HEK293 (cell line): Measurements from ENCODE around the gene ICAM5.

Experiments used
- CTCF ChIA-PET: fragments of 350-600 bp; formaldehyde crosslinking; extraction: SDS; loops from one replicate; lab custom pipeline; 2021; ENCODE audit warnings: antibody characterized with exemption; lab: Yijun Ruan, JAX
- POLR2A ChIA-PET: fragments of 300-600 bp; formaldehyde crosslinking; extraction: SDS; loops from one replicate; lab custom pipeline; 2020; ENCODE audit warnings: antibody characterized with exemption, inconsistent platforms; lab: Yijun Ruan, JAX
- H3K27ac ChIP-seq: fragments of 200-500 bp; sonication (Bioruptor generic); 2 replicates; pipeline ENCODE4 v1.5.1; 2014; ENCODE audit warnings: low read depth, low read length, control low read depth, inconsistent platforms; ENCODE audit errors: extremely low read depth
- H3K36me3 ChIP-seq, 2 experiments: fragments of 200-500 bp in 1 of 2; sonication (Bioruptor generic) in 1 of 2; 1 replicate in 1 of 2; 2 replicates in 1 of 2; pipeline ENCODE4 v1.5.1; 2014 to 2017; ENCODE audit warnings: inconsistent platforms in 2 of 2, low read length in 2 of 2; ENCODE audit not compliant: control insufficient read depth in 2 of 2, insufficient read depth in 1 of 2
- H3K4me1 ChIP-seq: fragments of 200-500 bp; sonication (Bioruptor generic); 2 replicates; pipeline ENCODE4 v1.5.1; 2014; ENCODE audit warnings: mild to moderate bottlenecking, low read length, inconsistent platforms; ENCODE audit not compliant: control insufficient read depth, insufficient read depth
- H3K4me3 ChIP-seq: 2 replicates; pipeline ENCODE4 v1.5.1; 2011; ENCODE audit warnings: low read depth, mild to moderate bottlenecking, control low read depth, low read length, moderate library complexity
- H3K9me3 ChIP-seq: fragments of 200-500 bp; sonication (Bioruptor generic); 2 replicates; pipeline ENCODE4 v1.5.1; 2014; ENCODE audit warnings: low read depth, low read length, inconsistent platforms; ENCODE audit not compliant: control insufficient read depth, insufficient read depth
- CTCF ChIP-seq: fragments of 450-650 bp; formaldehyde crosslinking; IDR thresholded peaks from 2 replicates; pipeline ENCODE4 v1.5.1; 2016; ENCODE audit warnings: missing biosample characterization, missing genetic modification characterization
- GLIS2 ChIP-seq: fragments of 450-650 bp; formaldehyde crosslinking; IDR thresholded peaks from 2 replicates; pipeline ENCODE4 v1.5.1; 2016; ENCODE audit warnings: missing biosample characterization, missing genetic modification characterization
- IKZF3 ChIP-seq: fragments of 450-650 bp; IDR thresholded peaks from 2 replicates; pipeline ENCODE4 v1.5.0; 2018; ENCODE audit warnings: missing biosample characterization, mild to moderate bottlenecking, missing genetic modification characterization, moderate library complexity
- KLF1 ChIP-seq: fragments of 450-650 bp; formaldehyde crosslinking; IDR thresholded peaks from 2 replicates; pipeline ENCODE4 v1.5.1; 2016; ENCODE audit warnings: missing biosample characterization, missing genetic modification characterization
- KLF16 ChIP-seq: fragments of 450-650 bp; formaldehyde crosslinking; IDR thresholded peaks from 2 replicates; pipeline ENCODE4 v1.5.1; 2017; ENCODE audit warnings: missing biosample characterization, missing genetic modification characterization
- REST ChIP-seq: fragments of 450-650 bp; formaldehyde crosslinking; IDR thresholded peaks from 2 replicates; pipeline ENCODE4 v1.5.1; 2016; ENCODE audit warnings: missing biosample characterization, missing genetic modification characterization
- SCRT2 ChIP-seq: fragments of 450-650 bp; formaldehyde crosslinking; IDR thresholded peaks from 2 replicates; pipeline ENCODE4 v1.5.1; 2016; ENCODE audit warnings: missing biosample characterization, missing genetic modification characterization
- SP2 ChIP-seq: fragments of 450-650 bp; formaldehyde crosslinking; IDR thresholded peaks from 2 replicates; pipeline ENCODE4 v1.5.1; 2016; ENCODE audit warnings: missing biosample characterization, missing genetic modification characterization
- TRIM28 ChIP-seq: IDR thresholded peaks from 2 replicates; pipeline ENCODE4 v1.6.1; 2011; ENCODE audit warnings: low read length, control low read depth, borderline replicate concordance
- ZBTB17 ChIP-seq: fragments of 450-650 bp; formaldehyde crosslinking; IDR thresholded peaks from 2 replicates; pipeline ENCODE4 v1.5.1; 2016; ENCODE audit warnings: missing biosample characterization, missing genetic modification characterization
- ZBTB44 ChIP-seq: fragments of 450-650 bp; IDR thresholded peaks from 2 replicates; pipeline ENCODE4 v1.5.1; 2018; ENCODE audit warnings: missing biosample characterization, mild to moderate bottlenecking, missing genetic modification characterization
- ZBTB48 ChIP-seq: fragments of 450-650 bp; formaldehyde crosslinking; IDR thresholded peaks from 2 replicates; pipeline ENCODE4 v1.5.1; 2016; ENCODE audit warnings: missing biosample characterization, missing genetic modification characterization
- ZBTB8A ChIP-seq: fragments of 450-650 bp; formaldehyde crosslinking; IDR thresholded peaks from 2 replicates; pipeline ENCODE4 v1.5.1; 2016; ENCODE audit warnings: missing biosample characterization, missing genetic modification characterization
- ZNF138 ChIP-seq: fragments of 450-650 bp; formaldehyde crosslinking; IDR thresholded peaks from 2 replicates; pipeline ENCODE4 v1.5.1; 2016; ENCODE audit warnings: missing biosample characterization, missing genetic modification characterization, borderline replicate concordance
- ZNF146 ChIP-seq: fragments of 450-650 bp; formaldehyde crosslinking; IDR thresholded peaks from 2 replicates; pipeline ENCODE4 v1.5.1; 2016; ENCODE audit warnings: missing biosample characterization, missing genetic modification characterization
- ZNF157 ChIP-seq: fragments of 450-650 bp; formaldehyde crosslinking; IDR thresholded peaks from 2 replicates; pipeline ENCODE4 v1.5.1; 2016; ENCODE audit warnings: missing biosample characterization, missing genetic modification characterization
- ZNF266 ChIP-seq: fragments of 450-650 bp; formaldehyde crosslinking; IDR thresholded peaks from 2 replicates; pipeline ENCODE4 v1.5.1; 2016; ENCODE audit warnings: missing biosample characterization, missing genetic modification characterization, low read depth
- ZNF335 ChIP-seq: fragments of 450-650 bp; formaldehyde crosslinking; conservative IDR thresholded peaks from 2 replicates; pipeline ENCODE4 v1.5.1; 2016; ENCODE audit warnings: missing biosample characterization, missing genetic modification characterization
- ZNF423 ChIP-seq: fragments of 450-650 bp; formaldehyde crosslinking; IDR thresholded peaks from 2 replicates; pipeline ENCODE4 v1.5.1; 2016; ENCODE audit warnings: missing biosample characterization, missing genetic modification characterization
- ZNF473 ChIP-seq: fragments of 450-650 bp; formaldehyde crosslinking; IDR thresholded peaks from 2 replicates; pipeline ENCODE4 v1.5.1; 2017; ENCODE audit warnings: missing biosample characterization, missing genetic modification characterization
- ZNF777 ChIP-seq: fragments of 450-650 bp; formaldehyde crosslinking; IDR thresholded peaks from 2 replicates; pipeline ENCODE4 v1.5.1; 2017; ENCODE audit warnings: missing biosample characterization, missing genetic modification characterization, borderline replicate concordance
- ZNF785 ChIP-seq: fragments of 450-650 bp; formaldehyde crosslinking; IDR thresholded peaks from 2 replicates; pipeline ENCODE4 v1.5.1; 2016; ENCODE audit warnings: missing biosample characterization, missing genetic modification characterization
- ZNF830 ChIP-seq: fragments of 450-650 bp; IDR thresholded peaks from 2 replicates; pipeline ENCODE4 v1.5.0; 2018; ENCODE audit warnings: missing biosample characterization, missing genetic modification characterization, low read depth, mild to moderate bottlenecking, moderate library complexity
- ZNF843 ChIP-seq: fragments of 450-650 bp; formaldehyde crosslinking; IDR thresholded peaks from 2 replicates; pipeline ENCODE4 v1.5.1; 2016; ENCODE audit warnings: missing biosample characterization, missing genetic modification characterization
- TF ChIP-seq, protein P1 (sequence below): fragments of 450-650 bp; formaldehyde crosslinking; IDR thresholded peaks from 2 replicates; pipeline ENCODE4 v1.5.1; 2016; ENCODE audit warnings: missing biosample characterization, missing genetic modification characterization

The ICAM5 gene

GRCh38 chr19:10333758-10334587 is 44.2 kb downstream of the ICAM5 start (continued):
- no peak for TF ChIP-seq ZNF423 (tag by site-specific recombination)
- TF ChIP-seq ZBTB17 (tag by site-specific recombination) = peak; percentile 89
- 0 out of 2 replicates have a peak, but pooled peaks have one; percentile 9 for TF ChIP-seq ZBTB44 (tag by site-specific recombination)
- TF ChIP-seq ZNF146 = 0 out of 2 replicates have a peak, but pooled peaks have one; percentile 19
- TF ChIP-seq REST (tag by site-specific recombination) = no peak
- TF ChIP-seq ZNF138 (tag by site-specific recombination) = no peak
- TF ChIP-seq ZNF777 = peak; percentile 83; the same call in 1 of the 2 replicates
- TF ChIP-seq ZNF266 (tag by site-specific recombination) = no peak
- no peak for TF ChIP-seq SCRT2 (tag by site-specific recombination)
- TF ChIP-seq, all 188 proteins: peak for 14

DNA sequence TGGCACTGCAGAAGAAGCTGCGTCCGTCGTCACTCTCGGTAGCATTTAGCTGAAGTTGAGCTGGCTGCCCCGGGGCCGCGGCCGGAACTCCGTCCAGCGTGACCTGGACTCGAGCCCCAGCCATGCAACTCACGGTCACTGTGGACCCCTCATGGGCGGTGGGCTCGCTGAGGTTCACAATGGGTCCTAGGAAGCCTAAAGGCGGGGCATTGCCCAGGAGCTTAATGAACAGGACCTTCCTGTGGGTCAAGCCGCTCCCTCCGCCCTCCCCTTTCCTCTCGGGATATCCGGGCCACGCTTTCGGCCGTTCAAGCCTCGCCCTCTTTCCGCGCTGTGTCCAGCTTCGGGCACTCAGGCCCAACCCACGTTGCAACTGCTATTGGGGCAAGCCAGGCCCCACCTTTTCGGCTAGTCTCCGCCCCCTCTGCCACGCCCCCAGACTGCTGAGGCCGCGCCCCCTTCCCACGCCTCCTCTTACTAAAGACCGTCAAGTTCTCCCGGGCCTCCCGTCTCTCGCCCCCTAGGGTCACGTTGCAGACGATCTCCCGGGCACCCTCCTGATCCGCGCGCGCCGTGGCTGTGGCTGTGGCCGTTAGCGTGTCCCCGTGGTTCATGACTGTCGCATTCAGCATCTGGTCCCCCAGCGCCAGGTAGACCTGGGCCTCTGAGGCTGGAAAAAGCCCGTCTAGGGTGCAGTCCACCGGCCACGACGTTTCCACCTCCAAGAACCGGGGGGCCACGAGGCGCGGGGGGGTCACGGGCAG is 45.0 kb downstream of the ICAM5 start:
- CTCF ChIA-PET = interaction anchor here (0.6 to 2.8 kb wide), 9 partner anchors 11 to 409 kb away, joined by 3 to 19 read pairs (median 5); no protein-coding TSS in a partner anchor
- TF ChIP-seq GLIS2 (tag by site-specific recombination) (peak; percentile 82), TRIM28 (no peak), ZNF335 (tag by site-specific recombination) (peak; percentile 74), IKZF3 (tag by site-specific recombination) (no peak), ZNF157 (tag by site-specific recombination) (no peak), ZNF843 (tag by site-specific recombination) (no peak), KLF16 (tag by site-specific recombination) (peak; percentile 92), ZNF830 (tag by site-specific recombination) (no peak), SP2 (tag by site-specific recombination) (peak; percentile 97), KLF1 (tag by site-specific recombination) (0 out of 2 replicates have a peak, but pooled peaks have one; percentile 24), ZBTB8A (tag by site-specific recombination) (peak; percentile 58), CTCF (tag by site-specific recombination) (peak; percentile 59; the same call in 1 of the 2 replicates), ZNF785 (tag by site-specific recombination) (no peak), ZNF473 (tag by site-specific recombination) (no peak), ZNF777 (peak; percentile 79; the same call in 1 of the 2 replicates), ZBTB48 (0 out of 2 replicates have a peak, but pooled peaks have one; percentile 26)
- TF ChIP-seq, protein P1, sequence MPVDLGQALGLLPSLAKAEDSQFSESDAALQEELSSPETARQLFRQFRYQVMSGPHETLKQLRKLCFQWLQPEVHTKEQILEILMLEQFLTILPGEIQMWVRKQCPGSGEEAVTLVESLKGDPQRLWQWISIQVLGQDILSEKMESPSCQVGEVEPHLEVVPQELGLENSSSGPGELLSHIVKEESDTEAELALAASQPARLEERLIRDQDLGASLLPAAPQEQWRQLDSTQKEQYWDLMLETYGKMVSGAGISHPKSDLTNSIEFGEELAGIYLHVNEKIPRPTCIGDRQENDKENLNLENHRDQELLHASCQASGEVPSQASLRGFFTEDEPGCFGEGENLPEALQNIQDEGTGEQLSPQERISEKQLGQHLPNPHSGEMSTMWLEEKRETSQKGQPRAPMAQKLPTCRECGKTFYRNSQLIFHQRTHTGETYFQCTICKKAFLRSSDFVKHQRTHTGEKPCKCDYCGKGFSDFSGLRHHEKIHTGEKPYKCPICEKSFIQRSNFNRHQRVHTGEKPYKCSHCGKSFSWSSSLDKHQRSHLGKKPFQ (tag by site-specific recombination) = no peak

More for the DNA sequence above, 45.0 kb downstream of the ICAM5 start:
- POLR2A ChIA-PET = interaction anchor here (0.6 to 2.9 kb wide), 12 partner anchors 9 to 781 kb away, joined by 3 to 32 read pairs (median 6); partner anchors contain the start of genes FDX2, ICAM5 and TYK2
- Histone ChIP-seq H3K4me3 (peak overlapping the region; percentile 92), H3K36me3 (peaks cover 3 to 22% of the 10 kb centered on the region in 2 experiments; a peak in 2 of 3 replicates), H3K4me1 (no peaks in the 10 kb centered on the region), H3K9me3 (no peaks in the 10 kb centered on the region), H3K27ac (no peak overlapping the region)
